NCI-H2029 treated with DMSO at 0.1 percent for 48 hours (cell line): Measurements from ENCODE around the gene GDA.

ENCODE experiments used
- DNase-seq: peaks from one replicate; lab custom pipeline; 2025; lab: John Stamatoyannopoulos, UW

Gene GDA

DNA sequence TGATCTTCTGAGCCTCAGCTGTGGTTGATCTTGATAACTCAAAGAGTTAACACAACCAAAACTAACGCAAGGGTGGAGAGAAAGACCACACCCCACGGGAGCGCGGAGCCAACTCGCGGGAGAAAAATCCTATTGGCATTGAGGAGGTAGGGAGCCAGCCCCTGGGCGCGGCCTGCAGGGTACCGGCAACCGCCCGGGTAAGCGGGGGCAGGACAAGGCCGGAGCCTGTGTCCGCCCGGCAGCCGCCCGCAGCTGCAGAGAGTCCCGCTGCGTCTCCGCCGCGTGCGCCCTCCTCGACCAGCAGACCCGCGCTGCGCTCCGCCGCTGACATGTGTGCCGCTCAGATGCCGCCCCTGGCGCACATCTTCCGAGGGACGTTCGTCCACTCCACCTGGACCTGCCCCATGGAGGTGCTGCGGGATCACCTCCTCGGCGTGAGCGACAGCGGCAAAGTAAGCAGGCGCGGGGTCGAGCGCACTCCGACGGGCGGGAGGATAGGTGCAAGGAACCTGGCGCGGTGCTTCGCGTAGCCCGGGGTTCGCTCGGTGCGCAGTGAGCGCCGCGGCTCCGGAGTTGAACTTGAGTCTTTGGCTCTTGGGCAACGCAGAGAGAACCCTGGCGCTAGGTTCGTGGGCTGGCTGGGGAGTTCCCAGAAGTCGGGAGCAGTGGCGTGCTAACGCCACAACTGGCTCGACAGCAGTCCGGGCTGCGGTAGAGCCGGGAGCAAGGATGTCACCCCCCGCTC, at the start of gene GDA:
GDA (plus strand) TSS at position 210 of the 745 bp plus-strand sequence; CDS start at position 330, 120 bp downstream.
- no peak for DNase-seq

GRCh38 chr9:72102520-72102919, 46.7 kb upstream of the GDA start:
- DNase-seq = no peak

DNA sequence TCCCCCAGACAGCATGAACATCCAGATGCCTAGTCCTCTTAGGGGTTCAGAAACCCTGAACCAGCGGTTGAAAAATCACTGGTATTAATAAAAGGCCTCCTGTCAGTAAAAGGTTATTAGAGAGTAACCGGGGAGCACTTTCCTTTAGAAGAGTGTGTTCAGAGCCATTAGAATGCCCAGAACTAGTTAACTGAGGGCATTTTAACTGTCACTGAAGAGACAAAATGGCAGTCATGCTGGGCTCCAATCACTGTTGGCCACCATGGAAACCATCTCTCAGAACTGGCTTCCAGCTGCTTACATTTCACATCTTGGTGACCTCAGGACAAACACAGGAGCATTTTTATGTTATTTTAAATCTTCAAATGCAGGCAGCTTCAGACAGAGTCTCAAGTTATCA, 36.2 kb upstream of the GDA start:
- DNase-seq = no peak

- DNase-seq = no peak
Measured at GRCh38 chr9:72119853-72120252, 29.4 kb upstream of the GDA start.

DNA sequence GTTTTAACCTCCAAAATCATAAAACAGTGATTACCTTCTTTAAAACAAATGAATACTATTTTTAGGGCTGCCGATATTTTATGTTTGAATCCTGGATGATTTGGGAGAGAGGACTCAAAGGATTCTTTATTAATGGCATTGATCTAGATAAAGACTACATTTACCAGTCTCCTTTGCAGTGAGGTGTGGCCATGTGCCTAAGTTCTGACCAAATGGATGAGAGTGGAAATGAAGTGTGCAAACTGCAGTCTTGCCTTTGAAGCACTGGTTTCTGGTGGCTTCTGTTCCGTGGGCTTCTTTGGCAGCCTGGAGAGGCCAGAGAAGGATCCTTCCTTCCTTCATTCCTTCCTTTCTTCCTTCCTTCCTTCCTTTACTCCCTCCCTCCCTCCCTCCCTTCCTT, 24.3 kb upstream of the GDA start:
- DNase-seq = no peak

GRCh38 chr9:72127753-72128152, 21.5 kb upstream of the GDA start:
- no peak for DNase-seq

DNA sequence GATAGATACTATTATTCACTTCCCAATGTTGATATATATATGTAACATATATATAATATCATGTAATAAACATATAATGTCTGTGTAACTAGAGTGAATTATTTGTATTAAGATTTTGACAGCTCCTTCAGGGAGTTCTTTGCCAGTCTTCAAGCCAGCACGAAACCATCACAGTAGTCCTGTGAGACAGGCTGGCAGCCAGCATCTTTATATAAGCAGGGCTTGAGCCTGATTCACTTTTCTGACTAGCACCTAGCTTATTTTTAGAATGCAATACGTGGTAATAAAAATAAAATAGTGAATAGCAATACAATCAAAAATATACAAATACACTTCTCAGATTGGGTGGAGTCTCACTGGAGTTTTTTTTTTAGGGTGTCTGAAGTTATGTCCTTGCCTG, 20.7 kb upstream of the GDA start:
- DNase-seq = no peak

DNA sequence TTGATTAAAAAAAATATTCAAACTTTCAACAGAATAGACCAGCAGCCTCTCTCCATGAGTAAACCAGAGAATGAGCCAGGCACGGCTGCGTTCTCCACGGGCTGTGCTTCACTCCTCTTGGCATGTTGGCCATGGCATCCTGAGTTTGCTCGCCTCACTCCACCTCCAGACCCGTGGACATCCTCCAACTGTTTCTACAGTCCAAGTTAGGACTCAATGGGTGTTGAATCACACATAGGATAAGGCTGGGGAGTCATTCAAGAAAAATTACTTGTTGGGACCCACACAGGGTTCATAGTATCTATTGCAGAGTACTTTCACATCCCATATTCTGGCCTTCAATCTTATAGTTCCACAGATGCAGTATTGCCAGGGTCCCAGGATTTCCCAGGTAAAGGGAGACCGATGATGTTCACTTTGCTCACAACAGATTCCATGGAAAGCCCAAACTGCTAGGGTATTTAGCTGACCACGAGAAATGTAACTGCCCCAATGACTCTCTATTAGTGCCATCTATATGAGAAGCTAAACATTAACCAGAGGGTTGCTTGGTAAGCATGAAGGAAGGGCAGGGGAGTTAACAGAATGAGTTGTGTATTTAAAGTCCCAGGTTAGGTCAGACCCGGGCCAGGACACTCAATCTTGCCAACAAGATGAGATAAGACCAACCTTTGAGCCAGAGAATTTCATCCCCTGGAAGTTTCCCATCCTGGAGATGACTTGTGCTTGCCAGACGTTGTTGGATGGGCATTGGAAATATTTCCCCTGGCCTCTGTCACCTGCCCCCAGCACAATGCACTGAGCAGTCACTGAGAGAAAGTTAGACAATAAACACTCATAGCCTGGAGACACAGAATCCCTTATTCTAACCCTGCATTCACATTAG, 19.7 kb upstream of the GDA start:
- DNase-seq = no peak

GRCh38 chr9:72130321-72130720, 18.9 kb upstream of the GDA start:
- no peak for DNase-seq

DNA sequence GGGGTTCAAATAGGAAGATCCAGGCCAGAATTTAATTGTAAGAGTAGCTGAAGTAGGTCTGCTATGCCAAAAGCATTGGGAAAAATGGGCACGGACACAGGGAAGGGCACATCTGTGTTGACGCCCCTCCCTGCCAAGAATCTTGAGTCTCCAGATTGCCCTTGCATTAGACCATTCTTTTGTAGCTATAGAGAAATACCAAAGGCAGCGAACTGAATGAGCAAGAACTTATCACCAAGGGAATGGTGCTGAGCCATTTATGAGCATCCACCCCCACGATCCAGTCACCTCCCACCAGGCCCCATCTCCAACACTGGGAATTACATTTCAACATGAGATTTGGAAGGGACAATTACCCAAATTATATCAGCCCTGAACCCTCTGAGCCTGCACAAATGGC, 18.0 kb upstream of the GDA start:
- DNase-seq = no peak

GRCh38 chr9:72132052-72132451, 17.2 kb upstream of the GDA start:
- DNase-seq = no peak

- DNase-seq = no peak
Measured at GRCh38 chr9:72133365-72134035, 15.7 kb upstream of the GDA start.

DNA sequence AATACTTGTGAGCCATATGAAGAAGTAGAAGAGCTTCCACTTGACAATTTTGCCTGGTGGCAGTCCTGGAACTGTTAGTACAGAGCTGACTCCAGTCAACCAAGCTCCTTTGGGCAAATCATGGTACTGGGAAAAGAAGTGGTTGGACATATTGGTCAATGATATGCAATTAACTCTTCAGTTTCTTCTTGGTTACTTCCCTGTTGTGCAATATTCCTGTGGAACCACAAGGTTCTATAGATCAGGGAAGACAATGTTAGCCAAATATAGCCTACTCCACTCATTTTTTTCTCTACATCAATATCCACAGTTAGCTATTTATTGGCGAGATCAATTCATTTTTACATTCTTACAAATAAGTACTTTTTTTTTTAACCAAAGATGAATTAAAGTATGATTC, 14.4 kb upstream of the GDA start:
- no peak for DNase-seq

GRCh38 chr9:72137697-72138365, 11.4 kb upstream of the GDA start:
- no peak for DNase-seq

- DNase-seq = no peak
Measured at GRCh38 chr9:72139226-72139625, 10.0 kb upstream of the GDA start.

DNA sequence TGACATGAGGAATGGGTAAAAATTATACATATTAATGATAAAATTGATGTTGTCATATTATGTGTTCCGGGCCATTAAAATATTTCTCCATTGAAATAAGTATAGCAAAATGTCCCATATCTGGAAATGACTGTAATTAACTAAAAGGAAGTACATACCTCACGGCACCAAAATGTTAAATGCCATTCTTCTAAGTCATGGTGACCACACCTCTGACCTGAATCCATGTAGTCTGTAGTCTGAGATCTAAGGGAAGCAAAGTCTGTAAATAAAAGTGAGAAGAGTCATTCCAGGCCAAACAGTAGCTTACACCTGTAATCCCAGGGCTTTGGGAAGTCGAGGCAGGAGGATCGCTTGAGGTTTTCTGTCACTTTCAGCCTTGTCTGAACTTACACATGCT, 8.7 kb upstream of the GDA start:
- DNase-seq = no peak

DNA sequence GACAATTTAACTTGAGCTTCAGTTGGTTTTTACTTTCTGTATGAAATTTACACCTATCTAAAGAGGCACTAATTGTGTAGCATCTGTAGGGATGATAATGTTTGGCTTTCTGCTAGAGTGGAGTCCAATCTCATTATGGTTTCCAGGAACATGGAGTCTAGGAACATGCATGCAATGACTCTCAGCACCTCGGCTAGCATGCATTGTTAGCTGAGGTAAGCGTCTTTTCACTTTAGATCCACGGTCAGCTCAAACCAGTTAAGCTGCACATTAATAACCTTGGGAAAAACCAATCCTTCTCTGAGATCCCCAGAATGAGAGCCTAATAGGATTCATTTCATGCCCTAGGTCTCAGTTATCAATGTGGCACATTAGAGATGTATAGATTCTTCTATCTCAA, 7.8 kb upstream of the GDA start:
- no peak for DNase-seq

GRCh38 chr9:72144756-72145492, 4.3 kb upstream of the GDA start:
- DNase-seq = no peak

DNA sequence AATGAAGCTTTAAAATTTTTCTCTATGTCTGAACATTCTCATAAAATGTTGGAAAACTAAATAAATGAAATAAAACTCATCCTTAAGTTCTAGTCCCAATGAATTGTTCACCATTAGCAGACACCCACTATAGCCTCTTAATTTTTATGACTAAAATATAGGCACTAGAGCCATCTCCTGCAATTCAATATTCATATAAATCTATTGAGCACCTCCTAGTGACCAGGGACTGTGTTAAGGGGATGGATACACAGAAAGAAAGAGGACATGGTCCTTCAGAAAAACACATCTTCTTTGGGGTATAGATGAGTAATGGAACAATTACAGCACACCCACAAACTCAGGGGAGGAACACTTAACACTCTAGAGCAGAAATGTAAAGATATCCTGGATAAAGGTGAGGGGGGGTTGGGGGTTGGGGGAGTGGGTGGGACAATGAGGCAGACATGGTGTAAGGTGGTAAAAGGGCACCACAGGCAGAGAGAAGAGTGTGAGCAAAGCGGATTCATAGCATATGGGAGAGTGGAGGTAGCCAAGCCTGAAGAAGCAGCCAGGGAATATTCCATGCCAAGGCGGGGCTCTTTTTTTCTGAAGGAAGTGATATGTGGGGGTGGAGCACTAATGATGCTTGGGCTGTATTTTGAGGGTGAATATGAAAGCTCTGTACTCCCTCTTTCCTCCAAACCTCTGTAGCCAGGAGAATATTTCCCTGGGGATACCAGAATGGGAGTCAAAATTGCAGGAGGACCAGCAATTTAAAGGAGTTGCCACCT, 3.3 kb upstream of the GDA start:
- no peak for DNase-seq

- DNase-seq = no peak
Measured at GRCh38 chr9:72147676-72148075, 1.6 kb upstream of the GDA start.

DNA sequence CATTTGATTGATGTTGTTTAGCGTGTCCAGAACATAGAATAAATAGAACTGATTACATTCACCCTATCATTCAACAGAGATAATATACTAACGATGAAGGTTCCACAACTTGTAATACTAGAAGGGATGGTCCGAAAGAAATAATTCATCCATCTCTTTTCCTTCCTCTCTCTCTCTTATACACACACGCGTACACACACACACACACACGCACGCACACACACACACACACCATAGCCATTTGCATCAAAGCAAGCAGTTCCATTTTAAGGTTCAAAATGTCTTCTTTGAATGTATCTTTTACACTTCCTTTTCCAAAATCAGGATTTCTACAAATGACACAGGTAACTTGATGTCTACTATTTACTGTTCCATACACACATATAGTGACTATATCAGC, 887 bp downstream of the GDA start:
- no peak for DNase-seq
